ENCODE results near the gene RIPK4. TPM values are rescaled to one million over a fixed set of nuclear protein-coding genes. Genes with fewer than 3 reads are reported as not detected.
"Not testable (repeated sequence)": the region's sequence is repeated elsewhere in the genome, so short reads cannot be mapped to it uniquely, and the experiment has no call there.

The RIPK4 gene
- total RNA-seq, 1 donor from 2014 or later: 0.07 TPM

DNA sequence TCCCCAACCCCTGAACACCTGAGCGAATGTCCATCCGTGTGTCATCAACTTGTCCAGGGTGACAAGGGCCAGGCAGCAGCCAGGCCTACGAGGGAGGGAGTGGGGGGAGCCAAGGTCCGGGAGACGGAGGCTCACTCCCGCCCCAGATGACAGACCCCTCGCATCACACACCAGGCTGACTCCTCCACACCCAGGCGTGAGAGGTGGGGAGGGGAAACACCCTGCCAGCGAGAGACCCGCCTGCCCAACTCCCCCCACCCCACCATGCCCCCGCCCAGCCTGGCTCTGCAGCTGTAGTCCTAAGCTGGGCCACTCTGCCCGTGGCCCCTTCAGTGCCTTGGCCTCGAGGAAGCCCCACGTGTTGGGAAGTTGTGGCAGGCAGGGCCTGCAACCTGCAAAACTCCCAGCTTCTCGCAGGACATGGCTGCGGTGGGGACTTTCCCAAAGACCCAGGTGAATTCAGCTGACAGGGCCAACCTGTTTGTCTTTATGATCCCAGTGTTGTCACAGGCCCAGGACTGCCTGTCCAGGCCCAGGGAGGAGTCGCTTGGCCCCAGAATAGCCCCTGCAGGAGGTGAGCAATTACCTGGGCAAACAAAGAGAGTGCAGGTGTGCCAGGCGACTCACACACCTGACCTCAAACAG, 62.9 kb downstream of the RIPK4 start:
- no peak overlapping the region for H3K4me3 Mint-ChIP-seq
- POLR2A ChIA-PET: no interaction called here
- ATAC-seq (ENCODE audit: low read depth): no peak
- no peaks in the 10 kb centered on the region for H3K36me3 Mint-ChIP-seq (ENCODE audit: low read depth)
- H3K9me3 Mint-ChIP-seq: peaks cover 9% of the 10 kb centered on the region
- DNase-seq: no peak
- TF ChIP-seq, protein P1, sequence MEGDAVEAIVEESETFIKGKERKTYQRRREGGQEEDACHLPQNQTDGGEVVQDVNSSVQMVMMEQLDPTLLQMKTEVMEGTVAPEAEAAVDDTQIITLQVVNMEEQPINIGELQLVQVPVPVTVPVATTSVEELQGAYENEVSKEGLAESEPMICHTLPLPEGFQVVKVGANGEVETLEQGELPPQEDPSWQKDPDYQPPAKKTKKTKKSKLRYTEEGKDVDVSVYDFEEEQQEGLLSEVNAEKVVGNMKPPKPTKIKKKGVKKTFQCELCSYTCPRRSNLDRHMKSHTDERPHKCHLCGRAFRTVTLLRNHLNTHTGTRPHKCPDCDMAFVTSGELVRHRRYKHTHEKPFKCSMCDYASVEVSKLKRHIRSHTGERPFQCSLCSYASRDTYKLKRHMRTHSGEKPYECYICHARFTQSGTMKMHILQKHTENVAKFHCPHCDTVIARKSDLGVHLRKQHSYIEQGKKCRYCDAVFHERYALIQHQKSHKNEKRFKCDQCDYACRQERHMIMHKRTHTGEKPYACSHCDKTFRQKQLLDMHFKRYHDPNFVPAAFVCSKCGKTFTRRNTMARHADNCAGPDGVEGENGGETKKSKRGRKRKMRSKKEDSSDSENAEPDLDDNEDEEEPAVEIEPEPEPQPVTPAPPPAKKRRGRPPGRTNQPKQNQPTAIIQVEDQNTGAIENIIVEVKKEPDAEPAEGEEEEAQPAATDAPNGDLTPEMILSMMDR (IDR thresholded peaks at IDR 0.05): no peak
- H3K4me1 Mint-ChIP-seq: no peaks in the 10 kb centered on the region
- CTCF ChIA-PET: no interaction called here
- intact Hi-C loops (cut with micrococcal nuclease): no loop called here
- peaks cover 26% of the 10 kb centered on the region for H3K27me3 Mint-ChIP-seq
- H3K27ac Mint-ChIP-seq: no peak overlapping the region

DNA sequence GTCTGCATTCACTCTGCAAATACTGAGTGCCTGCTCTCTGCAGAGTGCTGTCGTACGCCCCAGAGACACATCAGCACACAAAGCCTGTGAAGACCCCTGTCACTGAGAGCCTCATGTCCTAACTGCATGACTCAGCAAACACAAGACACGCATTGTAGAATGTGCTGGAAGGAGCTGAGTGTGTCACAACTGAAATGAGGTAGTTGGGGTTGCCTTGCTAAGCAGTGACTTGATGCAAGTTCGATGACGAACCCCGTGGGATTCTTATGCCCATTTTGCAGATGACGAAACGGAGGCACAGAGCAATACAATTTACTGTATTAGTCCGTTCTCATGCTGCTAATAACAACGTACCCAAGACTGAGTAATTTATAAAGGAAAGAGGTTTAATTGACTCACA, 65.1 kb downstream of the RIPK4 start:
- Mint-ChIP-seq H3K4me1 (no peaks in the 10 kb centered on the region), H3K4me3 (no peak overlapping the region), H3K9me3 (peaks cover 3% of the 10 kb centered on the region), H3K27me3 (peaks cover 22% of the 10 kb centered on the region), H3K36me3 (ENCODE audit: low read depth) (no peaks in the 10 kb centered on the region), H3K27ac (no peak overlapping the region)
- DNase-seq (no peak), ATAC-seq (ENCODE audit: low read depth) (no peak)
- intact Hi-C loops (cut with micrococcal nuclease): no loop called here
- TF ChIP-seq, protein P1 (IDR thresholded peaks at IDR 0.05): no peak
- ChIA-PET POLR2A (no interaction called here), CTCF (no interaction called here)

DNA sequence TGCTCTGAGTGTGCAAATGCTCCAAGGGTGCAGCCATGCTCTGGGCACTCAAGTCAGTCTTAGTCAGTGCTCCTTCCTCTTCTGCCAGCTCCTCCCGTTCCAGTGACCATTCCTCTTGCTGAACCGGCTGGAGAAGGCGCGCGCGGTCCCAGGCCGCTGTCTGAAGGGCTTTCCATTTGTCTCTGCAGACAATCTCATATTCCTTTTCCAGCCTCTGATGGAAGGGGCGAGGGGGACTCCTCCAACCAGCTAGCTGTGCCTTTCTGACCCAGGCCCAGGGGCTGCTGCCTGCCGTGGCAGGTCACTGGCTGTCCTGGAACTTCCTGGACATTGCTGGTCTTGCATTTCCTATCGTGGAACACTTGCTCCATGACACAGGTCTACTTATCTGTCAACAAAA, 67.5 kb downstream of the RIPK4 start:
- peaks cover 16% of the 10 kb centered on the region for H3K27me3 Mint-ChIP-seq
- H3K27ac Mint-ChIP-seq: no peak overlapping the region
- H3K4me3 Mint-ChIP-seq: no peak overlapping the region
- no peak for ATAC-seq (ENCODE audit: low read depth)
- no peaks in the 10 kb centered on the region for H3K36me3 Mint-ChIP-seq (ENCODE audit: low read depth)
- POLR2A ChIA-PET: no interaction called here
- H3K9me3 Mint-ChIP-seq: no peaks in the 10 kb centered on the region
- CTCF ChIA-PET: no interaction called here
- intact Hi-C loops (cut with micrococcal nuclease): no loop called here
- no peaks in the 10 kb centered on the region for H3K4me1 Mint-ChIP-seq
- TF ChIP-seq, protein P1 (IDR thresholded peaks at IDR 0.05): no peak
- DNase-seq: no peak

DNA sequence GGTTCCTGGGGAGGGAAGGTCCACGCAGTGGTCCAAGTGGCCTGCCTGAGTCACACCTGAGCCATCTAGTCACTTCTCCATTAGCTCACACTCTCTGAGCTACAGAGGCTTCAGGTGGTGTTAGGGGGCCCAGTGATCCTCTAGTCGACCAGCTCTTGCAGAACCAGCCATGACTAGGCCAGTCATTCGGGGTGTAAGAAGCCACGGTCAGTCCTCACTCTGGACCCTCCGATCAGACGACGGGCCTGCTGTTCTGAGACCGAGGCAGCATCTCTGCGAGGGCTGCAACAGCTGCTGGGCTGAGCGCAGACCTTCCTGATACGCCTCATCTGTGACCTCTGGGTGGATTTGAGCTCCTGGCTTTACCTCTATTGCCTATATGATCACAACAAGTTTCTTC, 68.8 kb downstream of the RIPK4 start:
- no peak for DNase-seq
- ATAC-seq (ENCODE audit: low read depth): no peak
- H3K27me3 Mint-ChIP-seq: peaks cover 14% of the 10 kb centered on the region
- TF ChIP-seq, protein P1 (IDR thresholded peaks at IDR 0.05): no peak
- intact Hi-C loops (cut with micrococcal nuclease): no loop called here
- H3K4me1 Mint-ChIP-seq: no peaks in the 10 kb centered on the region
- CTCF ChIA-PET: no interaction called here
- no peak overlapping the region for H3K4me3 Mint-ChIP-seq
- no peaks in the 10 kb centered on the region for H3K9me3 Mint-ChIP-seq
- POLR2A ChIA-PET: no interaction called here
- no peaks in the 10 kb centered on the region for H3K36me3 Mint-ChIP-seq (ENCODE audit: low read depth)
- H3K27ac Mint-ChIP-seq: no peak overlapping the region

DNA sequence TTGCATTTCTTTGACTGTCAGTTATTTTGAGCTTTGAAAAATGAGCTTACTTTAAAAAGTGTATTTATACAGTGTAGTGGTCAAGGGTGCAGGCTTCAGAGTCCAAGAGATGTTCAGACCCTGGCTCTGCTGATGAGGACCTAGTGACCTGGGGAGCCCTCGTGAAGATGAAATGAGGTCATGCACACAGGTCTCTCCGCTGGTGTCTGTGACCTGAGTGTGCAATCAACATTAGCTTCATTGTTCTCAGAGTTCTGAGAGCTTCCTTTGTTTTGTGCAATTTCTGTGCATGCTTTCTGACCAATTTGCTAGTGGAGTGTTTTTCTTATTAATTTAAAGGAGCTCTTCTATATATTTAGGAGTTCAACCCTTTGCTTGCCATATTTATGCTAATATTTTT, 71.3 kb downstream of the RIPK4 start:
- no peaks in the 10 kb centered on the region for H3K4me1 Mint-ChIP-seq
- ATAC-seq (ENCODE audit: low read depth) (no peak), DNase-seq (no peak)
- peaks cover 12% of the 10 kb centered on the region for H3K27me3 Mint-ChIP-seq
- ChIA-PET CTCF (no interaction called here), POLR2A (no interaction called here)
- no peak overlapping the region for H3K4me3 Mint-ChIP-seq
- no peaks in the 10 kb centered on the region for H3K9me3 Mint-ChIP-seq
- H3K36me3 Mint-ChIP-seq (ENCODE audit: low read depth): no peaks in the 10 kb centered on the region
- TF ChIP-seq, protein P1 (IDR thresholded peaks at IDR 0.05): no peak
- intact Hi-C loops (cut with micrococcal nuclease): no loop called here
- H3K27ac Mint-ChIP-seq: no peak overlapping the region

DNA sequence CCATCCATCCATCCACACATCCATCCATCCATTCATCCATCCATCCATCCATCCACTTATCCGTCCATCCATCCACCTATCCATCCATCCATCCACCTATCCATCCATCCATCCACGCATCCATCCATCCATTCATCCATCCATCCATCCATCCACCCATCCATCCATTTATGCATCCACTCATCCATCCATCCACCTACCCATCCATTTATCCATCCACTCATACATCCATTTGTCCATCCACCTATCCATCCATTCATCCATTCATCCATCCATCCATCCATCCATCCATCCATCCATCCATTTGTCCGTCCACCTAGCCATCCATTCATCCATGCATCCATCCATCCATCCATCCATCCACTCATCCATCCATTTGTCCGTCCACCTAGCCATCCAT, 72.8 kb downstream of the RIPK4 start:
- H3K27me3 Mint-ChIP-seq: peaks cover 11% of the 10 kb centered on the region
- DNase-seq; H3K36me3 Mint-ChIP-seq (ENCODE audit: low read depth); CTCF ChIA-PET; H3K4me1 Mint-ChIP-seq; H3K9me3 Mint-ChIP-seq; intact Hi-C loops (cut with micrococcal nuclease); POLR2A ChIA-PET; H3K27ac Mint-ChIP-seq; H3K4me3 Mint-ChIP-seq; ATAC-seq (ENCODE audit: low read depth): not testable (repeated sequence)

All from activated B cell treated with CpG ODN at 0.5 μM for 24 hours (primary cell).